HEK293 (cell line): ENCODE measurements around the gene DMBT1.
"Not testable (repeated sequence)": the region's sequence is repeated elsewhere in the genome, so short reads cannot be mapped to it uniquely, and the experiment has no call there.

Experiments used
- CTCF ChIA-PET: fragments of 350-600 bp; formaldehyde crosslinking; extraction: SDS; loops from one replicate; lab custom pipeline; 2021; ENCODE audit warnings: antibody characterized with exemption; lab: Yijun Ruan, JAX
- POLR2A ChIA-PET: fragments of 300-600 bp; formaldehyde crosslinking; extraction: SDS; loops from one replicate; lab custom pipeline; 2020; ENCODE audit warnings: antibody characterized with exemption, inconsistent platforms; lab: Yijun Ruan, JAX
- H3K27ac ChIP-seq: fragments of 200-500 bp; sonication (Bioruptor generic); 2 replicates; pipeline ENCODE4 v1.5.1; 2014; ENCODE audit warnings: low read depth, low read length, control low read depth, inconsistent platforms; ENCODE audit errors: extremely low read depth
- H3K36me3 ChIP-seq, 2 experiments: fragments of 200-500 bp in 1 of 2; sonication (Bioruptor generic) in 1 of 2; 1 replicate in 1 of 2; 2 replicates in 1 of 2; pipeline ENCODE4 v1.5.1; 2014 to 2017; ENCODE audit warnings: inconsistent platforms in 2 of 2, low read length in 2 of 2; ENCODE audit not compliant: control insufficient read depth in 2 of 2, insufficient read depth in 1 of 2
- H3K4me1 ChIP-seq: fragments of 200-500 bp; sonication (Bioruptor generic); 2 replicates; pipeline ENCODE4 v1.5.1; 2014; ENCODE audit warnings: mild to moderate bottlenecking, low read length, inconsistent platforms; ENCODE audit not compliant: control insufficient read depth, insufficient read depth
- H3K4me3 ChIP-seq: 2 replicates; pipeline ENCODE4 v1.5.1; 2011; ENCODE audit warnings: low read depth, mild to moderate bottlenecking, control low read depth, low read length, moderate library complexity
- H3K9me3 ChIP-seq: fragments of 200-500 bp; sonication (Bioruptor generic); 2 replicates; pipeline ENCODE4 v1.5.1; 2014; ENCODE audit warnings: low read depth, low read length, inconsistent platforms; ENCODE audit not compliant: control insufficient read depth, insufficient read depth
- FEZF1 ChIP-seq: fragments of 450-650 bp; formaldehyde crosslinking; IDR thresholded peaks from 2 replicates; pipeline ENCODE4 v1.5.1; 2016; ENCODE audit warnings: missing biosample characterization, missing genetic modification characterization
- HOXD13 ChIP-seq: sonication (generic); formaldehyde crosslinking; IDR thresholded peaks from 2 replicates; pipeline ENCODE4 v1.8.0; 2022; ENCODE audit warnings: missing genetic modification reagents, borderline replicate concordance
- KLF10 ChIP-seq: fragments of 450-650 bp; IDR thresholded peaks from 2 replicates; pipeline ENCODE4 v1.5.1; 2018; ENCODE audit warnings: missing biosample characterization, mild to moderate bottlenecking, missing genetic modification characterization
- MEIS1 ChIP-seq: sonication (generic); formaldehyde crosslinking; IDR thresholded peaks from 2 replicates; pipeline ENCODE4 v1.8.1; 2022; ENCODE audit warnings: missing genetic modification reagents, mild to moderate bottlenecking, borderline replicate concordance
- SP2 ChIP-seq: fragments of 450-650 bp; formaldehyde crosslinking; IDR thresholded peaks from 2 replicates; pipeline ENCODE4 v1.5.1; 2016; ENCODE audit warnings: missing biosample characterization, missing genetic modification characterization
- ZBTB17 ChIP-seq: fragments of 450-650 bp; formaldehyde crosslinking; IDR thresholded peaks from 2 replicates; pipeline ENCODE4 v1.5.1; 2016; ENCODE audit warnings: missing biosample characterization, missing genetic modification characterization
- ZFP3 ChIP-seq: fragments of 450-650 bp; formaldehyde crosslinking; IDR thresholded peaks from 2 replicates; pipeline ENCODE4 v1.5.1; 2016; ENCODE audit warnings: low read depth, missing biosample characterization, missing genetic modification characterization
- ZNF112 ChIP-seq: fragments of 450-650 bp; formaldehyde crosslinking; IDR thresholded peaks from 2 replicates; pipeline ENCODE4 v1.5.0; 2017; ENCODE audit warnings: missing biosample characterization, missing genetic modification characterization
- ZNF148 ChIP-seq: fragments of 450-650 bp; formaldehyde crosslinking; IDR thresholded peaks from 2 replicates; pipeline ENCODE4 v1.5.0; 2017; ENCODE audit warnings: missing biosample characterization, missing genetic modification characterization, borderline replicate concordance
- ZNF266 ChIP-seq: fragments of 450-650 bp; formaldehyde crosslinking; IDR thresholded peaks from 2 replicates; pipeline ENCODE4 v1.5.1; 2016; ENCODE audit warnings: missing biosample characterization, missing genetic modification characterization, low read depth
- ZNF658 ChIP-seq: fragments of 450-650 bp; formaldehyde crosslinking; IDR thresholded peaks from 2 replicates; pipeline ENCODE4; 2016; ENCODE audit warnings: missing biosample characterization, missing genetic modification characterization
- ZNF692 ChIP-seq: fragments of 450-650 bp; formaldehyde crosslinking; IDR thresholded peaks from 2 replicates; pipeline ENCODE4 v1.5.1; 2016; ENCODE audit warnings: missing biosample characterization, missing genetic modification characterization
- ZSCAN16 ChIP-seq: fragments of 450-650 bp; formaldehyde crosslinking; IDR thresholded peaks from 2 replicates; pipeline ENCODE4 v1.5.1; 2016; ENCODE audit warnings: missing biosample characterization, missing genetic modification characterization
- ZSCAN30 ChIP-seq: fragments of 450-650 bp; IDR thresholded peaks from 2 replicates; pipeline ENCODE4 v1.5.1; 2018; ENCODE audit warnings: missing biosample characterization, mild to moderate bottlenecking, missing genetic modification characterization, moderate library complexity
- TF ChIP-seq, protein P1 (sequence below): fragments of 450-650 bp; formaldehyde crosslinking; IDR thresholded peaks from 2 replicates; pipeline ENCODE4 v1.5.1; 2017; ENCODE audit warnings: missing biosample characterization, missing genetic modification characterization
- TF ChIP-seq, protein P2 (sequence below): fragments of 450-650 bp; formaldehyde crosslinking; optimal IDR thresholded peaks from 2 replicates; pipeline ENCODE3; 2016; ENCODE audit warnings: missing biosample characterization, mild to moderate bottlenecking, missing genetic modification characterization

The DMBT1 gene

GRCh38 chr10:122576291-122576690 lies 15.7 kb downstream of the DMBT1 start:
- no peaks in the 10 kb centered on the region for H3K4me1 ChIP-seq
- CTCF ChIA-PET: interaction anchor here (1.0 to 2.6 kb wide), 3 partner anchors 8 to 277 kb away, joined by 3 to 12 read pairs (median 3); no protein-coding TSS in a partner anchor
- TF ChIP-seq ZBTB17 (tag by site-specific recombination): no peak
- TF ChIP-seq, protein P1, sequence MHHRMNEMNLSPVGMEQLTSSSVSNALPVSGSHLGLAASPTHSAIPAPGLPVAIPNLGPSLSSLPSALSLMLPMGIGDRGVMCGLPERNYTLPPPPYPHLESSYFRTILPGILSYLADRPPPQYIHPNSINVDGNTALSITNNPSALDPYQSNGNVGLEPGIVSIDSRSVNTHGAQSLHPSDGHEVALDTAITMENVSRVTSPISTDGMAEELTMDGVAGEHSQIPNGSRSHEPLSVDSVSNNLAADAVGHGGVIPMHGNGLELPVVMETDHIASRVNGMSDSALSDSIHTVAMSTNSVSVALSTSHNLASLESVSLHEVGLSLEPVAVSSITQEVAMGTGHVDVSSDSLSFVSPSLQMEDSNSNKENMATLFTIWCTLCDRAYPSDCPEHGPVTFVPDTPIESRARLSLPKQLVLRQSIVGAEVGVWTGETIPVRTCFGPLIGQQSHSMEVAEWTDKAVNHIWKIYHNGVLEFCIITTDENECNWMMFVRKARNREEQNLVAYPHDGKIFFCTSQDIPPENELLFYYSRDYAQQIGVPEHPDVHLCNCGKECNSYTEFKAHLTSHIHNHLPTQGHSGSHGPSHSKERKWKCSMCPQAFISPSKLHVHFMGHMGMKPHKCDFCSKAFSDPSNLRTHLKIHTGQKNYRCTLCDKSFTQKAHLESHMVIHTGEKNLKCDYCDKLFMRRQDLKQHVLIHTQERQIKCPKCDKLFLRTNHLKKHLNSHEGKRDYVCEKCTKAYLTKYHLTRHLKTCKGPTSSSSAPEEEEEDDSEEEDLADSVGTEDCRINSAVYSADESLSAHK: no peak
- H3K9me3 ChIP-seq: no peaks in the 10 kb centered on the region
- no peak overlapping the region for H3K27ac ChIP-seq
- H3K4me3 ChIP-seq: no peak overlapping the region
- H3K36me3 ChIP-seq: no peaks in the 10 kb centered on the region
- POLR2A ChIA-PET: no interaction called here

DNA sequence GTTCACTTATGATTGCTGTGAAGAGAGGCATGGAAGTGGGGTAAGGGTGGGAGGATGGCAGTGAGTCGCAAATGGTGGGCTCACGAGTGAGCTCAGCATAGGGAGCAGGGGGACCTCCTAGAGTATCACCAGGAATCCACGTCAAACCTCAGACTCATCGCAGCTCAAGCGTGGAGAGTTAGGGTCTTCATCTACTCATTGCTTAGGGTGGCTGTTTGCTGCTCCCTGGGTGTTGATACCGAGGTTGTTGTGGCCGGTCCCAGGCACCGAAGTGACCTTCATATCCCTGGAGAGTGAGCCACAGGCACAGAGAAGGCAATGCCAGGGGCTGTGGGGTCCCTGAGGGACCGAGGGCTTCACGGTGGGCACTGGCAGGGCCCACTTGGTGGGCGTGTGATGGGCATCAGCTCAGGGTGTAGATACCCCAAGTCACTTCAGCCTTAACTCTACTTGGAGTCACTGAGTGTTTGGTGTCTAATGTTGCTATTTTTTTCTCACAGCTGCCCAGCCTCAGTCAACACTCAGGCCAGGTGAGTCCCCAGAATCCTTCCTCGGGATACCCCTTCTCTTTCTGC lies 16.8 kb downstream of the DMBT1 start:
- no peaks in the 10 kb centered on the region for H3K4me1 ChIP-seq
- H3K4me3 ChIP-seq: no peak overlapping the region
- no peak overlapping the region for H3K27ac ChIP-seq
- TF ChIP-seq ZSCAN16 (no peak), SP2 (tag by site-specific recombination) (no peak), ZNF658 (tag by site-specific recombination) (no peak), HOXD13 (CRISPR knock-in tag) (no peak), FEZF1 (tag by site-specific recombination) (no peak), ZNF266 (tag by site-specific recombination) (no peak), ZNF148 (no peak), ZFP3 (no peak), ZNF112 (tag by site-specific recombination) (no peak), ZSCAN30 (tag by site-specific recombination) (no peak), ZNF692 (tag by site-specific recombination) (no peak), KLF10 (tag by site-specific recombination) (no peak), MEIS1 (no peak)
- TF ChIP-seq, protein P2, sequence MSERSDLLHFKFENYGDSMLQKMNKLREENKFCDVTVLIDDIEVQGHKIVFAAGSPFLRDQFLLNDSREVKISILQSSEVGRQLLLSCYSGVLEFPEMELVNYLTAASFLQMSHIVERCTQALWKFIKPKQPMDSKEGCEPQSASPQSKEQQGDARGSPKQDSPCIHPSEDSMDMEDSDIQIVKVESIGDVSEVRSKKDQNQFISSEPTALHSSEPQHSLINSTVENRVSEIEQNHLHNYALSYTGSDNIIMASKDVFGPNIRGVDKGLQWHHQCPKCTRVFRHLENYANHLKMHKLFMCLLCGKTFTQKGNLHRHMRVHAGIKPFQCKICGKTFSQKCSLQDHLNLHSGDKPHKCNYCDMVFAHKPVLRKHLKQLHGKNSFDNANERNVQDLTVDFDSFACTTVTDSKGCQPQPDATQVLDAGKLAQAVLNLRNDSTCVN (tag by site-specific recombination): no peak
- H3K36me3 ChIP-seq: no peaks in the 10 kb centered on the region
- ChIA-PET POLR2A (no interaction called here), CTCF (interaction anchor here (0.5 to 2.6 kb wide), 4 partner anchors 9 to 298 kb away, joined by 3 to 12 read pairs (median 4); no protein-coding TSS in a partner anchor)
- H3K9me3 ChIP-seq: no peaks in the 10 kb centered on the region

DNA sequence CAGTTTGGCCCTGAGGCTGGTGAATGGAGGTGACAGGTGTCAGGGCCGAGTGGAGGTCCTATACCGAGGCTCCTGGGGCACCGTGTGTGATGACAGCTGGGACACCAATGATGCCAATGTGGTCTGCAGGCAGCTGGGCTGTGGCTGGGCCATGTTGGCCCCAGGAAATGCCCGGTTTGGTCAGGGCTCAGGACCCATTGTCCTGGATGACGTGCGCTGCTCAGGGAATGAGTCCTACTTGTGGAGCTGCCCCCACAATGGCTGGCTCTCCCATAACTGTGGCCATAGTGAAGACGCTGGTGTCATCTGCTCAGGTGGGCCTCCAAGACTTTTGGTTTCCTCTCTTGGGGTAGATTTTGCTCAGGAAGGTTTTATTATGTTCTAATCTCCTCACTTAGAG lies 25.5 kb downstream of the DMBT1 start:
- POLR2A ChIA-PET, H3K4me1 ChIP-seq, H3K36me3 ChIP-seq, H3K4me3 ChIP-seq, H3K9me3 ChIP-seq, H3K27ac ChIP-seq: not testable (repeated sequence)
- CTCF ChIA-PET: interaction anchor here (0.7 to 1.6 kb wide), 5 partner anchors 19 to 120 kb away, joined by 3 to 6 read pairs (median 3); no protein-coding TSS in a partner anchor
